CD4-positive, alpha-beta T cell (primary cell): Measurements from ENCODE around the gene NUB1. TPM values are rescaled to one million over a fixed set of nuclear protein-coding genes. Genes with fewer than 3 reads are reported as not detected.

ENCODE experiments used
- ATAC-seq: fragments of 200-7000 bp; cut with Tn5 transposase; one replicate; pipeline ENCODE4 v1.10.0; 2022; ENCODE audit warnings: mild to moderate bottlenecking; ENCODE audit not compliant: poor library complexity
- CTCF ChIA-PET: fragments of 350-600 bp; sonication (Branson Sonifier 250); formaldehyde crosslinking; loops from one replicate; lab custom pipeline; 2021; ENCODE audit warnings: antibody characterized with exemption, inconsistent platforms; lab: Charles Lee
- POLR2A ChIA-PET: fragments of 350-600 bp; sonication (Branson Sonifier 250); formaldehyde crosslinking; loops from one replicate; lab custom pipeline; 2021; ENCODE audit warnings: antibody characterized with exemption, inconsistent platforms; lab: Charles Lee
- DNase-seq, 14 experiments: peaks; one replicate each; pipeline ENCODE4 v3.0.0-alpha.2; 2013 to 2020; ENCODE audit warnings: mixed read lengths in 2 of 14
- H3K27ac ChIP-seq, 2 donors: one replicate each; pipeline versions ENCODE4 v1.5.1 to v1.7.0; 2013; ENCODE audit warnings: low read length in 2 of 2, low read depth in 1 of 2, mild to moderate bottlenecking in 1 of 2
- H3K27me3 ChIP-seq, 2 experiments: 1 replicate in 1 of 2; 2 replicates in 1 of 2; pipeline versions ENCODE4 v1.6.1 to v1.7.0; 2013; ENCODE audit warnings: low read length in 2 of 2, control low read depth in 1 of 2, mild to moderate bottlenecking in 1 of 2, moderate library complexity in 1 of 2; ENCODE audit not compliant: insufficient read depth in 2 of 2, control insufficient read depth in 1 of 2
- H3K36me3 ChIP-seq: one replicate; pipeline ENCODE4 v1.6.1; 2013; ENCODE audit warnings: low read length, control low read depth; ENCODE audit not compliant: insufficient read depth
- H3K4me1 ChIP-seq: one replicate; pipeline ENCODE4 v1.6.1; 2013; ENCODE audit warnings: low read length, control low read depth; ENCODE audit not compliant: insufficient read depth
- H3K4me3 ChIP-seq: one replicate; pipeline ENCODE4 v1.5.1; 2013; ENCODE audit warnings: mild to moderate bottlenecking, low read length, moderate library complexity
- H3K9me3 ChIP-seq, 2 experiments: 1 replicate in 1 of 2; 2 replicates in 1 of 2; pipeline versions ENCODE4 v1.6.1 to v1.7.0; 2013; ENCODE audit warnings: low read length in 2 of 2, mild to moderate bottlenecking in 2 of 2, control low read depth in 1 of 2, moderate library complexity in 1 of 2; ENCODE audit not compliant: control insufficient read depth in 1 of 2, insufficient read depth in 1 of 2
- H3K27ac Mint-ChIP-seq: one replicate; pipeline ENCODE4 v1.8.0; 2020; ENCODE audit warnings: mixed read lengths
- H3K27me3 Mint-ChIP-seq: one replicate; pipeline ENCODE4 v1.8.0; 2021; ENCODE audit warnings: mixed read lengths
- H3K36me3 Mint-ChIP-seq: one replicate; pipeline ENCODE4 v1.8.0; 2021; ENCODE audit warnings: low read depth, mixed read lengths
- H3K4me1 Mint-ChIP-seq: one replicate; pipeline ENCODE4 v1.8.0; 2021; ENCODE audit warnings: low read depth, mixed read lengths
- H3K4me3 Mint-ChIP-seq: one replicate; pipeline ENCODE4 v1.8.0; 2020; ENCODE audit warnings: mild to moderate bottlenecking, mixed read lengths
- H3K9me3 Mint-ChIP-seq: one replicate; pipeline ENCODE4 v1.8.0; 2020; ENCODE audit warnings: mixed read lengths
- intact Hi-C, 2 experiments: fragments of 100-400 bp; cut with DNase I in 1 of 2; cut with micrococcal nuclease in 1 of 2; formaldehyde crosslinking; loops; one replicate each; pipeline versions ENCODE4 v1.15.1 to v1.9.0; 2023 to 2025; cut with DNase I, micrococcal nuclease
- total RNA-seq, 174 experiments: library from RNA in 2 of 174; stranded (reverse) in 2 of 174; gene quantifications; one replicate each; pipeline ENCODE4 v1.2.3 and lab custom pipeline; 2021 to 2026
- TF ChIP-seq, protein P1 (sequence below): fragments of 200-600 bp; IDR thresholded peaks from one replicate; pipeline ENCODE4 v1.8.0; 2022; ENCODE audit warnings: antibody characterized with exemption, mild to moderate bottlenecking

The NUB1 gene
- total RNA-seq, 2 experiments from 2014 or later, result 86.0 to 90.4 TPM

GRCh38 chr7:151375530-151376217, 34.1 kb downstream of the NUB1 start:
- DNase-seq, result no peak
- no peak overlapping the region for H3K27ac ChIP-seq
- peaks cover 2% of the 10 kb centered on the region for H3K4me1 ChIP-seq
- H3K9me3 Mint-ChIP-seq, result no peaks in the 10 kb centered on the region
- TF ChIP-seq, protein P1, sequence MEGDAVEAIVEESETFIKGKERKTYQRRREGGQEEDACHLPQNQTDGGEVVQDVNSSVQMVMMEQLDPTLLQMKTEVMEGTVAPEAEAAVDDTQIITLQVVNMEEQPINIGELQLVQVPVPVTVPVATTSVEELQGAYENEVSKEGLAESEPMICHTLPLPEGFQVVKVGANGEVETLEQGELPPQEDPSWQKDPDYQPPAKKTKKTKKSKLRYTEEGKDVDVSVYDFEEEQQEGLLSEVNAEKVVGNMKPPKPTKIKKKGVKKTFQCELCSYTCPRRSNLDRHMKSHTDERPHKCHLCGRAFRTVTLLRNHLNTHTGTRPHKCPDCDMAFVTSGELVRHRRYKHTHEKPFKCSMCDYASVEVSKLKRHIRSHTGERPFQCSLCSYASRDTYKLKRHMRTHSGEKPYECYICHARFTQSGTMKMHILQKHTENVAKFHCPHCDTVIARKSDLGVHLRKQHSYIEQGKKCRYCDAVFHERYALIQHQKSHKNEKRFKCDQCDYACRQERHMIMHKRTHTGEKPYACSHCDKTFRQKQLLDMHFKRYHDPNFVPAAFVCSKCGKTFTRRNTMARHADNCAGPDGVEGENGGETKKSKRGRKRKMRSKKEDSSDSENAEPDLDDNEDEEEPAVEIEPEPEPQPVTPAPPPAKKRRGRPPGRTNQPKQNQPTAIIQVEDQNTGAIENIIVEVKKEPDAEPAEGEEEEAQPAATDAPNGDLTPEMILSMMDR, result no peak
- peaks cover 66% of the 10 kb centered on the region for H3K36me3 Mint-ChIP-seq
- CTCF ChIA-PET, result no interaction called here
- POLR2A ChIA-PET, result no interaction called here
- no peak for ATAC-seq
- intact Hi-C loops, result loop anchor here in 1 of 2 experiments (2.0 kb wide), 1 partner anchor 57 kb away; no protein-coding TSS in a partner anchor
- no peak overlapping the region for H3K4me3 Mint-ChIP-seq
- H3K4me1 Mint-ChIP-seq, result peaks cover under 1% of the 10 kb centered on the region
- no peaks in the 10 kb centered on the region for H3K27me3 Mint-ChIP-seq
- H3K9me3 ChIP-seq, result peaks cover 0 to 4% of the 10 kb centered on the region in 2 experiments
- H3K27me3 ChIP-seq, result no peaks in the 10 kb centered on the region
- H3K4me3 ChIP-seq, result no peak overlapping the region
- peaks cover 71% of the 10 kb centered on the region for H3K36me3 ChIP-seq
- peak overlapping the region; percentile 46 for H3K27ac Mint-ChIP-seq

DNA sequence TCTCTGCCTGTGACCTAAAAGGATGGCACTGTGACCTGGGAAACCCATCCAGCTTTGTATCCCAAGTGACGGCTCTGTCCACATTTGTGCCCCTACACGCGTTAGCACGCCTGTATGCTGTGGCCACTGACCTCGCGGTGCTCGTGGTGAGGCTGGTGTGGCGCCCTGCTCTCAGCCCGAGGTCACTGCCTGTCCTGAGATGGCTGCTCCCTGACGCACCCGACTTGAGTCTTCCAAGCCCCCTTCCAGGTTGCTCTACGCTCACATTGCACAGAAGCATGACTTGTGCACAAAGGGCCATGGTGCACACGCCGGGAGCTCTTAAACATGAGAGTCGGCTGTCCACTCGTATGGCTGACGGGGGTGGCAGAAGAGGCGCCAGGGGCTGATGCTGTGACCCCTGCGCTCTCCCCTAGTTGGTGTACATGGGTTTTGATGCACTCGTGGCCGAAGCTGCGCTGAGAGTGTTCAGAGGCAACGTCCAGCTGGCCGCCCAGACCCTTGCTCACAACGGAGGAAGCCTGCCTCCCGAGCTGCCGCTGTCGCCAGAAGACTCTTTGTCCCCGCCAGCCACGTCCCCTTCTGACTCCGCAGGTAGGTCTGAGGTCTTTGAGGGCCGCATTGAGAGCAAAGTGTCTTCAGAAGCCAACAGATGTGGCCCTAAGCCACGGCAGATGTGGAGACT, 34.7 kb downstream of the NUB1 start:
- intact Hi-C loops, result no loop called here
- peaks cover 5% of the 10 kb centered on the region for H3K4me1 Mint-ChIP-seq
- TF ChIP-seq, protein P1, result no peak
- no peak overlapping the region for H3K27ac Mint-ChIP-seq
- H3K9me3 ChIP-seq, result peaks cover 0 to 4% of the 10 kb centered on the region in 2 experiments
- H3K27ac ChIP-seq, result no peak overlapping the region
- H3K4me1 ChIP-seq, result peaks cover 9% of the 10 kb centered on the region
- no peaks in the 10 kb centered on the region for H3K9me3 Mint-ChIP-seq
- CTCF ChIA-PET, result no interaction called here
- POLR2A ChIA-PET, result no interaction called here
- H3K27me3 ChIP-seq, result no peaks in the 10 kb centered on the region
- DNase-seq (no peak), ATAC-seq (no peak)
- no peak overlapping the region for H3K4me3 Mint-ChIP-seq
- no peak overlapping the region for H3K4me3 ChIP-seq
- H3K36me3 Mint-ChIP-seq, result peaks cover 62% of the 10 kb centered on the region
- no peaks in the 10 kb centered on the region for H3K27me3 Mint-ChIP-seq
- peaks cover 65% of the 10 kb centered on the region for H3K36me3 ChIP-seq

GRCh38 chr7:151377406-151377805, 35.8 kb downstream of the NUB1 start:
- Histone ChIP-seq H3K27ac (no peak overlapping the region), H3K4me1 (peaks cover 17% of the 10 kb centered on the region), H3K9me3 (peaks cover 0 to 4% of the 10 kb centered on the region in 2 experiments), H3K36me3 (peaks cover 56% of the 10 kb centered on the region), H3K4me3 (no peak overlapping the region), H3K27me3 (peaks cover under 1 to 3% of the 10 kb centered on the region in 2 experiments)
- DNase-seq (no peak), ATAC-seq (no peak)
- Mint-ChIP-seq H3K27me3 (peaks cover 3% of the 10 kb centered on the region), H3K9me3 (no peaks in the 10 kb centered on the region), H3K4me3 (no peak overlapping the region), H3K27ac (peak overlapping the region; percentile 47), H3K4me1 (peaks cover 10% of the 10 kb centered on the region), H3K36me3 (peaks cover 53% of the 10 kb centered on the region)
- ChIA-PET POLR2A (no interaction called here), CTCF (no interaction called here)
- TF ChIP-seq, protein P1, result no peak
- intact Hi-C loops, result no loop called here
